IPS-18a (cell line): Measurements from ENCODE around the gene ANO2.
"Not testable (repeated sequence)": the region's sequence is repeated elsewhere in the genome, so short reads cannot be mapped to it uniquely, and the experiment has no call there.

Experiments used
- H3K27ac ChIP-seq: one replicate; pipeline ENCODE4 v1.5.1; 2013; ENCODE audit warnings: low read length
- H3K27me3 ChIP-seq: one replicate; pipeline ENCODE4 v1.6.1; 2013; ENCODE audit warnings: mild to moderate bottlenecking, low read length; ENCODE audit not compliant: control insufficient read depth, insufficient read depth
- H3K36me3 ChIP-seq: one replicate; pipeline ENCODE4 v1.6.1; 2013; ENCODE audit warnings: low read depth, low read length; ENCODE audit not compliant: control insufficient read depth
- H3K4me1 ChIP-seq: one replicate; pipeline ENCODE4 v1.6.1; 2013; ENCODE audit warnings: low read depth, low read length; ENCODE audit not compliant: control insufficient read depth
- H3K4me3 ChIP-seq: one replicate; pipeline ENCODE4 v1.5.1; 2013; ENCODE audit warnings: low read length
- H3K9ac ChIP-seq: one replicate; pipeline ENCODE4 v1.6.1; 2013; ENCODE audit warnings: mild to moderate bottlenecking, low read length, moderate library complexity
- H3K9me3 ChIP-seq: one replicate; pipeline ENCODE4 v1.6.1; 2013; ENCODE audit warnings: low read depth, low read length; ENCODE audit not compliant: control insufficient read depth

The ANO2 gene

GRCh38 chr12:5546616-5547015, 398.4 kb downstream of the ANO2 start:
- Histone ChIP-seq H3K4me1 (peaks cover 5% of the 10 kb centered on the region), H3K4me3 (no peak overlapping the region), H3K27me3 (no peaks in the 10 kb centered on the region), H3K9ac (no peak overlapping the region), H3K36me3 (no peaks in the 10 kb centered on the region), H3K27ac (no peak overlapping the region), H3K9me3 (no peaks in the 10 kb centered on the region)

DNA sequence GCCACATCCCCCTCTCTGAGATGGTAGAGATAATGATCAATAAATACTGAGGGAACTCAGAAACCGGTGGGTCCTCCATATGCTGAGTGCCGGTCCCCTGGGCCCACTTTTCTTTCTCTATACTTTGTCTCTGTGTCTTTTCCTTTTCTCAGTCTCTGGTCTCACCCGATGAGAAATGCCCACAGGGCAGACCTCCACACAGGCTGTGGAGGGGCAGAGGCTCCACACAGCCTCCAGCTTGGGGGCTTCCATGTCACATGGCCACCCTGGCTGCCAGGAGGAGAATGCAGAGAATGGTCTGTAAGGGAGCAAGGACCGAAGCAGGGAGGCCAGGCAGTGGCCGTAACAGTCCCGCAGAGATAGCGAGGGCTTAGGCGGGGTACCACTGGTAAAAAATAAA, 407.3 kb downstream of the ANO2 start:
- no peak overlapping the region for H3K27ac ChIP-seq
- no peaks in the 10 kb centered on the region for H3K36me3 ChIP-seq
- no peaks in the 10 kb centered on the region for H3K4me1 ChIP-seq
- no peaks in the 10 kb centered on the region for H3K9me3 ChIP-seq
- H3K9ac ChIP-seq: no peak overlapping the region
- H3K4me3 ChIP-seq: no peak overlapping the region
- peaks cover 7% of the 10 kb centered on the region for H3K27me3 ChIP-seq

DNA sequence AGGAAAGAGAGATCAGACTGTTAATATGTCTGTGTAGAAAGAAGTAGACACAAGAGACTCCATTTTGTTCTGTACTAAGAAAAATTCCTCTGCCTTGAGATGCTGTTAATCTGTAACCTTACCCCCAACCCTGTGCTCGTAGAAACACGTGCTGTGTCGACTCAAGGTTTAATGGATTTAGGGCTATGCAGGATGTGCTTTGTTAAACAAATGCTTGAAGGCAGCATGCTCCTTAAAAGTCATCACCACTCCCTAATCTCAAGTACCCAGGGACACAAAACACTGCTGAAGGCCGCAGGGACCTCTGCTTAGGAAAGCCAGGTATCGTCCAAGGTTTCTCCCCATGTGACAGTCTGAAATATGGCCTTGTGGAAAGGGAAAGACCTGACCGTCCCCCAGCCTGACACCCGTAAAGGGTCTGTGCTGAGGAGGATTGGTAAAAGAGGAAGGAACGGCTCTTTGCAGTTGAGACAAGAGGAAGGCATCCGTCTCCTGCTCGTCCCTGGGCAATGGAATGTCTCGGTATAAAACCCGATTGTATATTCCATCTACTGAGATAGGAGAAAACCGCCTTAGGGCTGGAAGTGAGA, 407.9 kb downstream of the ANO2 start:
- not testable (repeated sequence) for H3K36me3 ChIP-seq, H3K4me1 ChIP-seq, H3K9ac ChIP-seq, H3K4me3 ChIP-seq, H3K27me3 ChIP-seq, H3K27ac ChIP-seq, H3K9me3 ChIP-seq

GRCh38 chr12:5535541-5535940, 409.5 kb downstream of the ANO2 start:
- Histone ChIP-seq H3K4me3 (no peak overlapping the region), H3K27me3 (peaks cover 7% of the 10 kb centered on the region), H3K36me3 (no peaks in the 10 kb centered on the region), H3K9me3 (no peaks in the 10 kb centered on the region), H3K9ac (no peak overlapping the region), H3K4me1 (no peaks in the 10 kb centered on the region), H3K27ac (no peak overlapping the region)

GRCh38 chr12:5534426-5535199, 410.4 kb downstream of the ANO2 start:
- H3K27me3 ChIP-seq: peaks cover 7% of the 10 kb centered on the region
- H3K9ac ChIP-seq: no peak overlapping the region
- H3K4me3 ChIP-seq: no peak overlapping the region
- H3K4me1 ChIP-seq: no peaks in the 10 kb centered on the region
- no peak overlapping the region for H3K27ac ChIP-seq
- H3K9me3 ChIP-seq: no peaks in the 10 kb centered on the region
- no peaks in the 10 kb centered on the region for H3K36me3 ChIP-seq

- Histone ChIP-seq H3K4me1 (no peaks in the 10 kb centered on the region), H3K9ac (no peak overlapping the region), H3K9me3 (no peaks in the 10 kb centered on the region), H3K27ac (no peak overlapping the region), H3K36me3 (no peaks in the 10 kb centered on the region), H3K4me3 (no peak overlapping the region), H3K27me3 (peaks cover 6% of the 10 kb centered on the region)
Measured at GRCh38 chr12:5533368-5533767, 411.7 kb downstream of the ANO2 start.

GRCh38 chr12:5525783-5526367, 419.2 kb downstream of the ANO2 start:
- Histone ChIP-seq H3K4me1 (no peaks in the 10 kb centered on the region), H3K27me3 (no peaks in the 10 kb centered on the region), H3K36me3 (no peaks in the 10 kb centered on the region), H3K4me3 (no peak overlapping the region), H3K9ac (no peak overlapping the region), H3K9me3 (no peaks in the 10 kb centered on the region), H3K27ac (no peak overlapping the region)

GRCh38 chr12:5524769-5525436, 420.2 kb downstream of the ANO2 start:
- H3K4me1 ChIP-seq: no peaks in the 10 kb centered on the region
- no peaks in the 10 kb centered on the region for H3K9me3 ChIP-seq
- no peak overlapping the region for H3K9ac ChIP-seq
- H3K27ac ChIP-seq: no peak overlapping the region
- H3K4me3 ChIP-seq: no peak overlapping the region
- no peaks in the 10 kb centered on the region for H3K36me3 ChIP-seq
- no peaks in the 10 kb centered on the region for H3K27me3 ChIP-seq

- Histone ChIP-seq H3K4me3 (no peak overlapping the region), H3K9ac (no peak overlapping the region), H3K27me3 (no peaks in the 10 kb centered on the region), H3K27ac (no peak overlapping the region), H3K4me1 (no peaks in the 10 kb centered on the region), H3K36me3 (no peaks in the 10 kb centered on the region), H3K9me3 (no peaks in the 10 kb centered on the region)
Measured at GRCh38 chr12:5524116-5524768, 420.8 kb downstream of the ANO2 start.

GRCh38 chr12:5523396-5524115, 421.5 kb downstream of the ANO2 start:
- Histone ChIP-seq H3K4me3 (no peak overlapping the region), H3K27ac (no peak overlapping the region), H3K9me3 (no peaks in the 10 kb centered on the region), H3K4me1 (peaks cover 5% of the 10 kb centered on the region), H3K36me3 (no peaks in the 10 kb centered on the region), H3K27me3 (no peaks in the 10 kb centered on the region), H3K9ac (no peak overlapping the region)
